ENCODE measurements around the gene ANKFN1. TPM values are rescaled to one million over a fixed set of nuclear protein-coding genes. Genes with fewer than 3 reads are reported as not detected.

ANKFN1 gene
- total RNA-seq, 1 donor from 2014 or later, result 0.75 TPM

DNA sequence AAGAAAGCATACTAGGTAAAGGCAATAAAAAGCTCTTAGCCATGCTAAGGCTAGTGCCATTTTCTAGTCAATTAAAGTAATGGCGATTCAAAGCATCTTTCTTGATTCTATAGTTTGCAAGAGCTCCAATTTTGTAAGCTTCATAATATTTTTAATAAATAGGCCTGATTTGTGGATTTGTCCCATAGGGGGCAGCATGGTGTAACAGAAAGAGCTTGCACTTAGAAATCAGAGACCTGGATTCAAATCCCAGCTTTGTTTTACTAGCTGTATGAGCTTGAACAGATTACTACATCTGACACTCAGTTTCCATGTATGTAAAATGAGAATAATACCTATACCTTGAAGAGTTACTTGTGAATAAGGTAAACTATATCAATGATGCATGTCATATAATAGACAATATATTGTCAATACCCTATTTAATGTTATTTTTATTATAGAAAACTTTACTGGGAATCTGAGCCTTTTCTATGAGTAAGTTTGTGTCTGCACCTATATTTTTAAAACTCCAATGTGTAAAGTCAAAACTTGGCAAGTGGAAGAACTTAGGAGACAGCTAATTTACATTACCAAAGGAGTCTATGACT is 346.6 kb downstream of the ANKFN1 start:
- H3K4me1 ChIP-seq, result no peaks in the 10 kb centered on the region
- ATAC-seq, result peak; percentile 41
- H3K36me3 ChIP-seq, result no peaks in the 10 kb centered on the region
- intact Hi-C loops (cut with DNase I), result no loop called here
- no peaks in the 10 kb centered on the region for H3K9me3 ChIP-seq
- DNase-seq, result no peak
- H3K27me3 ChIP-seq, result no peaks in the 10 kb centered on the region
- TF ChIP-seq, protein P1, sequence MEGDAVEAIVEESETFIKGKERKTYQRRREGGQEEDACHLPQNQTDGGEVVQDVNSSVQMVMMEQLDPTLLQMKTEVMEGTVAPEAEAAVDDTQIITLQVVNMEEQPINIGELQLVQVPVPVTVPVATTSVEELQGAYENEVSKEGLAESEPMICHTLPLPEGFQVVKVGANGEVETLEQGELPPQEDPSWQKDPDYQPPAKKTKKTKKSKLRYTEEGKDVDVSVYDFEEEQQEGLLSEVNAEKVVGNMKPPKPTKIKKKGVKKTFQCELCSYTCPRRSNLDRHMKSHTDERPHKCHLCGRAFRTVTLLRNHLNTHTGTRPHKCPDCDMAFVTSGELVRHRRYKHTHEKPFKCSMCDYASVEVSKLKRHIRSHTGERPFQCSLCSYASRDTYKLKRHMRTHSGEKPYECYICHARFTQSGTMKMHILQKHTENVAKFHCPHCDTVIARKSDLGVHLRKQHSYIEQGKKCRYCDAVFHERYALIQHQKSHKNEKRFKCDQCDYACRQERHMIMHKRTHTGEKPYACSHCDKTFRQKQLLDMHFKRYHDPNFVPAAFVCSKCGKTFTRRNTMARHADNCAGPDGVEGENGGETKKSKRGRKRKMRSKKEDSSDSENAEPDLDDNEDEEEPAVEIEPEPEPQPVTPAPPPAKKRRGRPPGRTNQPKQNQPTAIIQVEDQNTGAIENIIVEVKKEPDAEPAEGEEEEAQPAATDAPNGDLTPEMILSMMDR (IDR thresholded peaks at IDR 0.05), result peak; percentile 44
- no peak overlapping the region for H3K27ac ChIP-seq
- no peak overlapping the region for H3K4me3 ChIP-seq

DNA sequence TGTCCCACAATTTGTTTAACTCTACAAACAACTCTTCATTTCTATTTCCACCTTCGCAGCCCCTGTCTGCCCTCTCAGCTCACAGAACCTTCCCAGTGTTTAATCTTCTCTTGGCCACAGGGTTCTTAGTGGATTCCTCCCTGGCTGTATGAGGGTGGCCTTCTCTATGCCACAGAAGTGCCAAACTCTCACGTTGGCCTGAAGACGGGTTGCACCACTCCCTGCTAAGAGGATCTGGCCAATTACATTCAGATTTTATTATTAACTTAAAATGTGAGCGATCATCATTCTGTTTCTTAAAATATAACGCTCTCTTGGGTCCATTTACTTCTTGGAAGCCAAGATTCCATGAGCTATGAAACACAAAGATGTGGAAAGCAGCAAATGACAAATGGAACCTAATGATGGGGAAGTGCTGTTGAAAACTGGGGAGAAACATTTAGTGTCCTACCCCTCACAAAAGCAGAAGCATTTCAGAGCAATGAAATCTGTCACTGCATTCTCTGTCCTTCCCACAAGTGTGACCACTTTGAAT is 348.9 kb downstream of the ANKFN1 start:
- intact Hi-C loops (cut with DNase I), result no loop called here
- TF ChIP-seq, protein P1 (IDR thresholded peaks at IDR 0.05), result no peak
- H3K36me3 ChIP-seq, result no peaks in the 10 kb centered on the region
- DNase-seq (no peak), ATAC-seq (no peak)
- H3K27me3 ChIP-seq, result no peaks in the 10 kb centered on the region
- H3K27ac ChIP-seq, result no peak overlapping the region
- H3K4me1 ChIP-seq, result no peaks in the 10 kb centered on the region
- H3K4me3 ChIP-seq, result no peak overlapping the region
- no peaks in the 10 kb centered on the region for H3K9me3 ChIP-seq

DNA sequence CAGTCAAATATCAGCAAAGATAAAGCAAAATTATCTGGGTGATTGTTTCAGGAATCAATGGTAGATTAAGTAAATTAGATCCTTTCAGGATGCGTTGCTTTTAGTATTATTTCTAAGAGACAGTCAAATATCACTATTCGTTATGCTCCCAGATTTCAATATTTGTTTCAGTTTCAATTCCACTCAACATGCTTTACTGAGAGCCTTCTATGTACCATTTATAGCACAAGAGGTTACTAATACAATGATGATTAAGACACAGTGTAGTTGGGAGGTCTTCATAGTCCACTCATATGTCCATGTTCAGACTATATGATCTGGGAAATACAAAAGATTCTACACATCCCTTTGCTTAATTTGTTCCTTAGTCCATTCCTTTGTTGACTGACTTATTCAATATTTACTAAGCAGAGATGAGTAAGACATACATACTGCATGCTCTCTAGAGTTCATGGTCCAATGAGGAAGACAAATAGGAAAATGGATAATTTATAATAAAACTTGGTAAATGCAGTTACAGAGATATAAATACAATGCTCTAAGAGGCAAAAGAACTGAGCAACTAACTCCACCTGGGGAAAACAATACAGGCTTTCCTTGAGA is 352.0 kb downstream of the ANKFN1 start:
- ATAC-seq, result no peak

DNA sequence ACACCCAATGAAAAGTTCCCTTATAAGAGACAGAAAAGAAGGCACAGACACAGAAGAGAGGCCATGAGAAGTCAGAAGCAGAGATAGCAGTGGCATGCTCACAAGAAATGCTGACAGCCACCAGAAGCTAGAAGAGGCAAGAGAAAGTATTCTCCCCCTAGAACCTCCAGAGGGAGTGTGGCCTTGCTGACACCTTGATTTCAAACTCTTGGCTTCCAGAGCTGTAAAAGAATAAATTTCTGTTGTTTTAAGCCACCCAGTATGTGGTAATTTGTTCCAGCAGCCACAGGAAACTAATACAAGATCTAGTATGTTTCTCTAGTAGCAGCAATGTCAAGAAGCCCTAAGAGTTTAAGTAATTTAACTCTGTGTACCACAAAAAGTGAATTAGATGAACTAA is 353.1 kb downstream of the ANKFN1 start:
- intact Hi-C loops (cut with DNase I), result no loop called here
- no peak for ATAC-seq
- TF ChIP-seq, protein P1 (IDR thresholded peaks at IDR 0.05), result no peak
- Histone ChIP-seq H3K9me3 (no peaks in the 10 kb centered on the region), H3K27ac (no peak overlapping the region), H3K27me3 (no peaks in the 10 kb centered on the region), H3K4me1 (no peaks in the 10 kb centered on the region), H3K4me3 (no peak overlapping the region), H3K36me3 (no peaks in the 10 kb centered on the region)
- DNase-seq, result no peak

More for the DNA sequence above, 352.0 kb downstream of the ANKFN1 start:
- intact Hi-C loops (cut with DNase I), result no loop called here
- TF ChIP-seq, protein P1 (IDR thresholded peaks at IDR 0.05), result no peak
- Histone ChIP-seq H3K27me3 (no peaks in the 10 kb centered on the region), H3K36me3 (no peaks in the 10 kb centered on the region), H3K27ac (no peak overlapping the region), H3K9me3 (no peaks in the 10 kb centered on the region), H3K4me3 (no peak overlapping the region), H3K4me1 (no peaks in the 10 kb centered on the region)
- no peak for DNase-seq

DNA sequence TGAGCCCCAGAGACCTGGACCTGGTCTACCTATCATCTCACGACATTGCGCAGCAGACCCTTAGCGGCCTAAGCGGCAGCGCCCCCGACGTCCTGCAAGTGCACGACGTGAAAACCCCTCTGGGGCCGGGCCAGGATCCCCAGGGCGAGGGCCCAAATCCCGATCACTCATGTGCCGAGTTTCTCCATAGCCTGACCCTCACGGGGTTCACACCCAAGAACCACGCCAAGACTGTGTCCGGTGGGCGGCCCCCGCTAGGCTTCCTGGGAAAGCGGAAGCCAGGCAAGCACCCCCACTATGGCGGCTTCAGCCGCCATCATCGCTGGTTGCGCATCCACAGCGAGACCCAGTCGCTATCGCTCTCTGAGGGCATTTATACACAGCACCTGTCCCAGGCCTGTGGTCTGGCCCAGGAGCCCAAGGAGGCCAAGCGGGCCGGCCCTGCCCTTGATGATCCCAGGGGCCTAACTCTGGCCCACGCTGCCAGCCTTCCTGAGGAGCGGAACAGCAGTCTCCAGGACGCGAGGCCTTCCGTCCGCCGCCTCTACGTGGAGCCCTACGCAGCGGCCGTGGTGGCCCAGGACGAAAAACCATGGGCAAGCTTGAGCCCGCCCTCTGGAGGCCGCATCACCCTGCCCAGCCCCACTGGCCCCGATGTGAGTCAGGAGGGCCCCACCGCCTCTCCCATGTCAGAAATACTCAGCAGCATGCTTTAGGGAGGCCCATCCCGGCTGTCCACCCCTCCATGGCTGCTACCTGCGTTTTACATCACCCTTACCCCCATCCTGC is 357.5 kb downstream of the ANKFN1 start:
- H3K27ac ChIP-seq, result no peak overlapping the region
- intact Hi-C loops (cut with DNase I), result no loop called here
- TF ChIP-seq, protein P1 (IDR thresholded peaks at IDR 0.05), result no peak
- ATAC-seq (peak; percentile 22), DNase-seq (no peak)
- no peak overlapping the region for H3K4me3 ChIP-seq
- H3K36me3 ChIP-seq, result no peaks in the 10 kb centered on the region
- H3K4me1 ChIP-seq, result no peaks in the 10 kb centered on the region
- H3K9me3 ChIP-seq, result no peaks in the 10 kb centered on the region
- H3K27me3 ChIP-seq, result no peaks in the 10 kb centered on the region
